HFF-Myc (cell line): ENCODE results near the gene SLAIN2.
"Not testable (repeated sequence)": the region's sequence is repeated elsewhere in the genome, so short reads cannot be mapped to it uniquely, and the experiment has no call there.

Experiments
- DNase-seq: peaks from one replicate; pipeline ENCODE4 v3.0.0-alpha.2; 2011; ENCODE audit warnings: low read depth; ENCODE audit errors: extremely low read depth
- H3K4me3 ChIP-seq: replicated peaks from 2 replicates; pipeline ENCODE4 v1.5.1; 2011; ENCODE audit warnings: low read depth, mild to moderate bottlenecking, control low read depth, low read length
- CTCF ChIP-seq: IDR thresholded peaks from 2 replicates; pipeline ENCODE4 v1.5.1; 2012; ENCODE audit warnings: mild to moderate bottlenecking, low read depth, low read length, control low read depth; ENCODE audit errors: missing control alignments

Gene SLAIN2

GRCh38 chr4:48340965-48341775 lies at the start of gene SLAIN2:
Gene SLAIN2 (plus strand): TSS chr4:48341529. CDS start chr4:48341740, 211 bp downstream.
- H3K4me3 ChIP-seq, result peak within 1 kb of the TSS; percentile 90
- DNase-seq, result peak; percentile 79
- peak; percentile 29 for TF ChIP-seq CTCF

GRCh38 chr4:48292218-48292790 lies 49.0 kb upstream of the SLAIN2 start:
- DNase-seq, H3K4me3 ChIP-seq: not testable (repeated sequence)

GRCh38 chr4:48295116-48295515 lies 46.2 kb upstream of the SLAIN2 start:
- DNase-seq, result no peak
- TF ChIP-seq CTCF, result no peak
- no peak overlapping the region for H3K4me3 ChIP-seq

- H3K4me3 ChIP-seq, result no peak overlapping the region
- DNase-seq, result no peak
- no peak for TF ChIP-seq CTCF
Measured at GRCh38 chr4:48296365-48296764, 45.0 kb upstream of the SLAIN2 start.

GRCh38 chr4:48297256-48297846 lies 44.0 kb upstream of the SLAIN2 start:
- no peak overlapping the region for H3K4me3 ChIP-seq
- TF ChIP-seq CTCF, result no peak
- no peak for DNase-seq

GRCh38 chr4:48299560-48299959 lies 41.8 kb upstream of the SLAIN2 start:
- TF ChIP-seq CTCF, result no peak
- no peak overlapping the region for H3K4me3 ChIP-seq
- no peak for DNase-seq

DNA sequence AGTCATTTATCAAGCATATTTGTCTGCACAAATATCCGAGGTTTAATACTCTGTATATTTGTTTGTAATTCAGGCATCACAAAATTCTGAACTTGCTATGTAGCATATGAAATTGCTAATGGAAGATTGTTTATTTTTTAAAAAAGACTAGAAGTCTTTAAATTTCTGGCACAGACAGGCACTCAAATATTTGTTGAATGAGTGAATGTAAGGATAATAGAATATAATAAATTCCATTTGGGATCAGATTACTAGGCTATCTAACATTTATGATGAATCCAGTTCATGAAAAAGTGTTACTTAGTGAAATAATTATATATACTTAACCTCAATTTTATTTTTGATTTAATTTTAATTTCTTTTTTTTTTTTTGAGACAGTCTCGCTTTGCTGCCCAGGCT lies 41.3 kb upstream of the SLAIN2 start:
- DNase-seq, result no peak
- no peak overlapping the region for H3K4me3 ChIP-seq
- TF ChIP-seq CTCF, result no peak
